Endothelial cell of umbilical vein (primary cell): ENCODE measurements around the gene LRRC66. TPM values are rescaled to one million over a fixed set of nuclear protein-coding genes. Genes with fewer than 3 reads are reported as not detected.

Source experiments
- BruUV-seq: library from RNA; stranded (reverse); fragments of 400-500 nt; replicated peaks from 2 replicates; lab custom pipeline; 2021; lab: Mats Ljungman, UMichigan
- CTCF ChIA-PET: fragments of 300-600, 350-600 bp; sonication (Branson Sonifier 250); formaldehyde crosslinking; loops from one replicate; lab custom pipeline; 2021; ENCODE audit warnings: antibody characterized with exemption, inconsistent platforms; lab: Charles Lee
- POLR2A ChIA-PET: fragments of 300-600, 350-600 bp; sonication (Branson Sonifier 250); formaldehyde crosslinking; loops from one replicate; lab custom pipeline; 2021; ENCODE audit warnings: antibody characterized with exemption, inconsistent platforms; lab: Charles Lee
- DNase-seq: peaks from one replicate; pipeline ENCODE4 v3.0.0-alpha.2; 2011; ENCODE audit warnings: low read depth, low spot score
- FAIRE-seq: peaks from 2 replicates; lab custom pipeline; 2011; peaks lifted over from hg19 to GRCh38; lab: Jason Lieb, UNC
- H2AFZ ChIP-seq: 2 replicates; pipeline ENCODE4 v1.6.0; 2012; ENCODE audit warnings: low read depth, low read length, control low read depth, inconsistent platforms
- H3K27ac ChIP-seq: 2 replicates; pipeline ENCODE4 v1.5.1; 2011; ENCODE audit warnings: low read depth, mild to moderate bottlenecking, control low read depth, low read length, moderate library complexity; ENCODE audit not compliant: insufficient read depth
- H3K27me3 ChIP-seq, 2 experiments: 2 replicates each; pipeline versions ENCODE4 v1.6.0 to v1.6.1; 2011; ENCODE audit warnings: low read length in 2 of 2, mixed read lengths in 1 of 2; ENCODE audit not compliant: control insufficient read depth in 2 of 2, insufficient read depth in 2 of 2
- H3K36me3 ChIP-seq, 2 experiments: 2 replicates in 1 of 2; 3 replicates in 1 of 2; pipeline ENCODE4 v1.5.1; 2011; ENCODE audit warnings: low read length in 2 of 2, mild to moderate bottlenecking in 1 of 2, moderate library complexity in 1 of 2; ENCODE audit not compliant: control insufficient read depth in 2 of 2, insufficient read depth in 2 of 2; ENCODE audit errors: extremely low read depth in 1 of 2
- H3K4me1 ChIP-seq: 3 replicates; pipeline ENCODE4 v1.5.1; 2011; ENCODE audit warnings: mild to moderate bottlenecking, low read length; ENCODE audit not compliant: control insufficient read depth, insufficient read depth; ENCODE audit errors: extremely low read depth
- H3K4me2 ChIP-seq: 2 replicates; pipeline ENCODE4 v1.6.1; 2011; ENCODE audit warnings: low read length, control low read depth, mixed read lengths; ENCODE audit not compliant: insufficient read depth
- H3K4me3 ChIP-seq, 3 experiments: fragments of 200-600 bp in 1 of 3; sonication (generic), shearing (Covaris generic) in 1 of 3; replicated peaks in 1 of 3; 2 replicates each; pipeline ENCODE4 v1.5.1; 2011 to 2016; ENCODE audit warnings: control low read depth in 3 of 3, low read length in 3 of 3, mild to moderate bottlenecking in 2 of 3, inconsistent platforms in 1 of 3, low read depth in 1 of 3, moderate library complexity in 1 of 3; ENCODE audit not compliant: insufficient read depth in 1 of 3
- H3K79me2 ChIP-seq: 2 replicates; pipeline ENCODE4 v1.6.0; 2012; ENCODE audit warnings: low read length, inconsistent platforms; ENCODE audit not compliant: control insufficient read depth, insufficient read depth
- H3K9ac ChIP-seq: replicated peaks from 2 replicates; pipeline ENCODE3; 2011; ENCODE audit warnings: low read length, control low read depth; ENCODE audit not compliant: insufficient read depth; ENCODE audit errors: extremely low read depth
- H3K9me1 ChIP-seq: replicated peaks from 3 replicates; pipeline ENCODE4 v1.6.0; 2011; ENCODE audit warnings: mild to moderate bottlenecking, low read length; ENCODE audit not compliant: control insufficient read depth, insufficient read depth; ENCODE audit errors: extremely low read depth
- H3K9me3 ChIP-seq: replicated peaks from 2 replicates; pipeline ENCODE4 v1.5.1; 2012; ENCODE audit warnings: low read length, inconsistent platforms; ENCODE audit not compliant: control insufficient read depth, insufficient read depth
- H4K20me1 ChIP-seq: replicated peaks from 2 replicates; pipeline ENCODE3; 2011; ENCODE audit warnings: mild to moderate bottlenecking, low read length; ENCODE audit not compliant: control insufficient read depth, insufficient read depth; ENCODE audit errors: extremely low read depth
- CTCF ChIP-seq, 2 donors: IDR thresholded peaks; 1 replicate in 1 of 2; 2 replicates in 1 of 2; pipeline ENCODE4 v1.5.1; 2011; ENCODE audit warnings: low read length in 2 of 2, mild to moderate bottlenecking in 2 of 2, moderate library complexity in 2 of 2, control low read depth in 1 of 2, inconsistent platforms in 1 of 2, low read depth in 1 of 2; ENCODE audit not compliant: insufficient read depth in 1 of 2; ENCODE audit errors: extremely low read depth in 1 of 2
- EZH2 ChIP-seq: IDR thresholded peaks from 2 replicates; pipeline ENCODE4 v1.6.1; 2012; ENCODE audit warnings: borderline replicate concordance, low read depth, mild to moderate bottlenecking, moderate library complexity, low read length, inconsistent platforms; ENCODE audit not compliant: severe bottlenecking
- FOS ChIP-seq: IDR thresholded peaks from 2 replicates; pipeline ENCODE4 v1.6.1; 2011; ENCODE audit warnings: mild to moderate bottlenecking, low read length, moderate library complexity, borderline replicate concordance; ENCODE audit not compliant: insufficient read depth
- GATA2 ChIP-seq: IDR thresholded peaks from 2 replicates; pipeline ENCODE4 v1.7.0; 2011; ENCODE audit warnings: low read depth, mild to moderate bottlenecking, moderate library complexity, mixed read lengths, low read length; ENCODE audit not compliant: insufficient read length, insufficient read depth
- JUN ChIP-seq: IDR thresholded peaks from 2 replicates; pipeline ENCODE4 v1.6.1; 2011; ENCODE audit warnings: borderline replicate concordance, low read depth; ENCODE audit not compliant: insufficient read length, insufficient read depth
- POLR2AphosphoS5 ChIP-seq: IDR thresholded peaks from 2 replicates; pipeline ENCODE4 v1.6.1; 2012; ENCODE audit warnings: low read depth, mild to moderate bottlenecking, control low read depth, low read length, moderate library complexity; ENCODE audit not compliant: insufficient read depth
- dilution Hi-C: fragments of 300-500 bp; cut with MboI; formaldehyde crosslinking; loops from one replicate; pipeline ENCODE4 v1.15.0; 2019; ENCODE audit warnings: low sequenced_read_pairs; ENCODE audit not compliant: extremely low pct_ligation_motif_present
- intact Hi-C: fragments of 100-400 bp; cut with micrococcal nuclease; formaldehyde crosslinking; loops from one replicate; pipeline ENCODE4 v1.10.0; 2022
- polyA plus RNA-seq, 4 experiments: library from polyadenylated mRNA; depleted of rRNA in 3 of 4; stranded (reverse) in 3 of 4; unstranded in 1 of 4; fragments of >200 nt; gene quantifications; 2 replicates each; pipeline versions ENCODE4 v1.2.1 to v1.2.3, GENCODE V29; 2011 to 2012; ENCODE audit warnings: missing spikeins in 1 of 4
- total RNA-seq: library from RNA; stranded (reverse); gene quantifications from 2 replicates; pipeline ENCODE4 v1.2.3, GENCODE V29; 2021

Gene LRRC66
- total and polyA plus RNA-seq, 2 donors (not counting 3 experiments of a cell fraction or from before 2014, with no cell fraction given) = 0.15 to 0.27 TPM

- no peak overlapping the region for H3K4me2 ChIP-seq
- no peaks in the 10 kb centered on the region for H3K79me2 ChIP-seq
- H3K36me3 ChIP-seq = no peaks in the 10 kb centered on the region
- no peak overlapping the region for H3K27ac ChIP-seq
- no peak overlapping the region for H3K9ac ChIP-seq
- dilution Hi-C loops (no loop called here), intact Hi-C loops (no loop called here)
- no peaks in the 10 kb centered on the region for H3K9me1 ChIP-seq
- DNase-seq (no peak), FAIRE-seq (no peak)
- CTCF ChIA-PET = no interaction called here
- peaks cover 13% of the 10 kb centered on the region for H3K4me1 ChIP-seq
- no peak overlapping the region for H3K4me3 ChIP-seq
- H4K20me1 ChIP-seq = no peaks in the 10 kb centered on the region
- peaks cover 4 to 21% of the 10 kb centered on the region in 2 experiments for H3K27me3 ChIP-seq
- no peak overlapping the region for H2AFZ ChIP-seq
- TF ChIP-seq EZH2 = no peak
- TF ChIP-seq JUN = no peak
- TF ChIP-seq POLR2AphosphoS5 = no peak
- TF ChIP-seq CTCF (IDR thresholded peaks at IDR 0.05; ENCODE audit: extremely low read depth in 1 of 2, insufficient read depth in 1 of 2, low read depth in 1 of 2, low read length in 2 of 2) = no peak
- no peak for TF ChIP-seq GATA2
- no peak for TF ChIP-seq FOS
- no peaks in the 10 kb centered on the region for H3K9me3 ChIP-seq
- POLR2A ChIA-PET = no interaction called here
- BruUV-seq = no TSS peak
These were observed 37.0 kb upstream of the LRRC66 start for GRCh38 chr4:52057196-52057595.
